Testis (tissue), 2 donors: ENCODE measurements around the gene CDH24.

Source experiments
- CTCF ChIP-seq, 3 experiments: fragments of 450-650 bp in 2 of 3; fragments of 200-600 bp in 1 of 3; sonication (generic) in 1 of 3; IDR thresholded peaks; one replicate each; pipeline ENCODE4 v1.5.1; 2016 to 2019; ENCODE audit warnings: antibody characterized with exemption in 3 of 3, mild to moderate bottlenecking in 2 of 3, moderate library complexity in 1 of 3
- POLR2A ChIP-seq: fragments of 450-650 bp; IDR thresholded peaks from one replicate; pipeline ENCODE4 v1.6.1; 2017; ENCODE audit warnings: antibody characterized with exemption, mild to moderate bottlenecking, moderate library complexity

- TF ChIP-seq CTCF (IDR thresholded peaks at IDR 0.05) (no peak), POLR2A (no peak)
These were observed 44.1 kb downstream of the CDH24 start for GRCh38 chr14:23013054-23013748.
